C4-2B (cell line): ENCODE data around the gene DNM3.

Source experiments
- ZFX ChIP-seq: fragments of 450-650 bp; IDR thresholded peaks from 2 replicates; pipeline ENCODE4 v1.6.1; 2017
- TF ChIP-seq, protein P1 (sequence below): fragments of 450-650 bp; conservative IDR thresholded peaks from 2 replicates; pipeline ENCODE4 v1.5.1; 2017; ENCODE audit warnings: mild to moderate bottlenecking

- TF ChIP-seq, protein P1, sequence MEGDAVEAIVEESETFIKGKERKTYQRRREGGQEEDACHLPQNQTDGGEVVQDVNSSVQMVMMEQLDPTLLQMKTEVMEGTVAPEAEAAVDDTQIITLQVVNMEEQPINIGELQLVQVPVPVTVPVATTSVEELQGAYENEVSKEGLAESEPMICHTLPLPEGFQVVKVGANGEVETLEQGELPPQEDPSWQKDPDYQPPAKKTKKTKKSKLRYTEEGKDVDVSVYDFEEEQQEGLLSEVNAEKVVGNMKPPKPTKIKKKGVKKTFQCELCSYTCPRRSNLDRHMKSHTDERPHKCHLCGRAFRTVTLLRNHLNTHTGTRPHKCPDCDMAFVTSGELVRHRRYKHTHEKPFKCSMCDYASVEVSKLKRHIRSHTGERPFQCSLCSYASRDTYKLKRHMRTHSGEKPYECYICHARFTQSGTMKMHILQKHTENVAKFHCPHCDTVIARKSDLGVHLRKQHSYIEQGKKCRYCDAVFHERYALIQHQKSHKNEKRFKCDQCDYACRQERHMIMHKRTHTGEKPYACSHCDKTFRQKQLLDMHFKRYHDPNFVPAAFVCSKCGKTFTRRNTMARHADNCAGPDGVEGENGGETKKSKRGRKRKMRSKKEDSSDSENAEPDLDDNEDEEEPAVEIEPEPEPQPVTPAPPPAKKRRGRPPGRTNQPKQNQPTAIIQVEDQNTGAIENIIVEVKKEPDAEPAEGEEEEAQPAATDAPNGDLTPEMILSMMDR = no peak
- no peak for TF ChIP-seq ZFX
Observed at GRCh38 chr1:172245788-172246187, 404.5 kb downstream of the DNM3 start.
